ENCODE results near the gene HIGD2A. TPM values are rescaled to one million over a fixed set of nuclear protein-coding genes. Genes with fewer than 3 reads are reported as not detected.

Gene HIGD2A
- total and polyA plus RNA-seq, 2 of the 13 experiments (the other 11 are each of a cell fraction or from before 2014, with no cell fraction given), result 89.2 to 146 TPM

DNA sequence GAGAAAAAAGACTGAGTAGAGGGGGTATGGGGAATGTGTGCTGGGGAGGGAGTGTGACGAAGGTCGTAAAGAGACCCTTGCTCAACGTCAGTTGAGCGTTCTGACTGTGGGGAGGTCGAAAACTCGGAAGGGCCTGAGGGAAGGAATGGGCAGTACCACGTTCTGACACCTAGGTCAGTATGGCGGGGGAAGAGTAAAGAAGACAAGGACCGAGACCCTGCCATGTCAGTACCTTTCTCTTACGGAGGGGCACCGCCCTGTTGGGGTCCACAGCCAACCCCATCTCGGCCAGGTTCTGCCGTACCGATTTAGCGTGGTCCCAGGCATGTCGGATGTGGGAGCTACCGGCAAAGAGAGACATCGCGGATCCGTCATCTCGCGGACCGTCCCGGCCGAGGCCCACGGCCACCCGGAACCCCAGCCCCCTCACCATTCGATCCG is 528 bp upstream of the HIGD2A start (continued):
- TF ChIP-seq, protein P1, sequence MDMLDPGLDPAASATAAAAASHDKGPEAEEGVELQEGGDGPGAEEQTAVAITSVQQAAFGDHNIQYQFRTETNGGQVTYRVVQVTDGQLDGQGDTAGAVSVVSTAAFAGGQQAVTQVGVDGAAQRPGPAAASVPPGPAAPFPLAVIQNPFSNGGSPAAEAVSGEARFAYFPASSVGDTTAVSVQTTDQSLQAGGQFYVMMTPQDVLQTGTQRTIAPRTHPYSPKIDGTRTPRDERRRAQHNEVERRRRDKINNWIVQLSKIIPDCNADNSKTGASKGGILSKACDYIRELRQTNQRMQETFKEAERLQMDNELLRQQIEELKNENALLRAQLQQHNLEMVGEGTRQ (IDR thresholded peaks at IDR 0.05; ENCODE audit: low read depth, low read length), result no peak
- TF ChIP-seq, protein P1 (CRISPR knock-in tag; IDR thresholded peaks at IDR 0.05; ENCODE audit: borderline replicate concordance), result no peak
- TF ChIP-seq, protein P2, sequence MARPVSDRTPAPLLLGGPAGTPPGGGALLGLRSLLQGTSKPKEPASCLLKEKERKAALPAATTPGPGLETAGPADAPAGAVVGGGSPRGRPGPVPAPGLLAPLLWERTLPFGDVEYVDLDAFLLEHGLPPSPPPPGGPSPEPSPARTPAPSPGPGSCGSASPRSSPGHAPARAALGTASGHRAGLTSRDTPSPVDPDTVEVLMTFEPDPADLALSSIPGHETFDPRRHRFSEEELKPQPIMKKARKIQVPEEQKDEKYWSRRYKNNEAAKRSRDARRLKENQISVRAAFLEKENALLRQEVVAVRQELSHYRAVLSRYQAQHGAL (CRISPR knock-in tag; IDR thresholded peaks at IDR 0.05; ENCODE audit: not compliant biosample characterization), result no peak
- TF ChIP-seq ZNF883 (CRISPR knock-in tag; IDR thresholded peaks at IDR 0.05; ENCODE audit: not compliant biosample characterization) (no peak), FIP1L1 (IDR thresholded peaks at IDR 0.05; ENCODE audit: borderline replicate concordance, insufficient read depth, low read depth, low read length) (no peak), AGO2 (optimal IDR thresholded peaks at IDR 0.05; ENCODE audit: low read depth, low read length) (peak; percentile 61), ZFP62 (CRISPR knock-in tag; IDR thresholded peaks at IDR 0.05) (no peak), PCBP2 (optimal IDR thresholded peaks at IDR 0.05; ENCODE audit: low read depth, low read length, poor library complexity, severe bottlenecking) (no peak), ZC3H4 (CRISPR knock-in tag; IDR thresholded peaks at IDR 0.05; ENCODE audit: borderline replicate concordance) (0 out of 2 replicates have a peak, but pooled peaks have one; percentile 19), SOX5 (CRISPR knock-in tag; IDR thresholded peaks at IDR 0.05; ENCODE audit: borderline replicate concordance) (no peak), ZNF616 (CRISPR knock-in tag; IDR thresholded peaks at IDR 0.05; ENCODE audit: low read depth) (no peak), MYC (CRISPR knock-in tag; IDR thresholded peaks at IDR 0.05; ENCODE audit: borderline replicate concordance) (no peak), ATRX (CRISPR knock-in tag; IDR thresholded peaks at IDR 0.05; ENCODE audit: borderline replicate concordance) (no peak), CHD2 (IDR thresholded peaks at IDR 0.05; ENCODE audit: low read depth, low read length) (no peak), MAZ (IDR thresholded peaks at IDR 0.05; ENCODE audit: borderline replicate concordance, low read depth, low read length) (no peak), MAZ (CRISPR knock-in tag; IDR thresholded peaks at IDR 0.05; ENCODE audit: low read depth) (no peak), ZNF839 (CRISPR knock-in tag; IDR thresholded peaks at IDR 0.05; ENCODE audit: borderline replicate concordance) (no peak), IRX3 (CRISPR knock-in tag; IDR thresholded peaks at IDR 0.05; ENCODE audit: borderline replicate concordance, low read depth) (0 out of 2 replicates have a peak, but pooled peaks have one; percentile 17), HMG20A (CRISPR knock-in tag; IDR thresholded peaks at IDR 0.05; ENCODE audit: borderline replicate concordance) (no peak), ZNF10 (CRISPR knock-in tag; IDR thresholded peaks at IDR 0.05; ENCODE audit: borderline replicate concordance, low read depth) (no peak), CBX5 (CRISPR knock-in tag; IDR thresholded peaks at IDR 0.05; ENCODE audit: borderline replicate concordance) (no peak)
- TF ChIP-seq, protein P3, sequence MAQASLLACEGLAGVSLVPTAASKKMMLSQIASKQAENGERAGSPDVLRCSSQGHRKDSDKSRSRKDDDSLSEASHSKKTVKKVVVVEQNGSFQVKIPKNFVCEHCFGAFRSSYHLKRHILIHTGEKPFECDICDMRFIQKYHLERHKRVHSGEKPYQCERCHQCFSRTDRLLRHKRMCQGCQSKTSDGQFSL (CRISPR knock-in tag; IDR thresholded peaks at IDR 0.05), result no peak
- TF ChIP-seq, protein P4, sequence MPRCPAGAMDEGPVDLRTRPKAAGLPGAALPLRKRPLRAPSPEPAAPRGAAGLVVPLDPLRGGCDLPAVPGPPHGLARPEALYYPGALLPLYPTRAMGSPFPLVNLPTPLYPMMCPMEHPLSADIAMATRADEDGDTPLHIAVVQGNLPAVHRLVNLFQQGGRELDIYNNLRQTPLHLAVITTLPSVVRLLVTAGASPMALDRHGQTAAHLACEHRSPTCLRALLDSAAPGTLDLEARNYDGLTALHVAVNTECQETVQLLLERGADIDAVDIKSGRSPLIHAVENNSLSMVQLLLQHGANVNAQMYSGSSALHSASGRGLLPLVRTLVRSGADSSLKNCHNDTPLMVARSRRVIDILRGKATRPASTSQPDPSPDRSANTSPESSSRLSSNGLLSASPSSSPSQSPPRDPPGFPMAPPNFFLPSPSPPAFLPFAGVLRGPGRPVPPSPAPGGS (CRISPR knock-in tag; IDR thresholded peaks at IDR 0.05), result no peak
- TF ChIP-seq, protein P5, sequence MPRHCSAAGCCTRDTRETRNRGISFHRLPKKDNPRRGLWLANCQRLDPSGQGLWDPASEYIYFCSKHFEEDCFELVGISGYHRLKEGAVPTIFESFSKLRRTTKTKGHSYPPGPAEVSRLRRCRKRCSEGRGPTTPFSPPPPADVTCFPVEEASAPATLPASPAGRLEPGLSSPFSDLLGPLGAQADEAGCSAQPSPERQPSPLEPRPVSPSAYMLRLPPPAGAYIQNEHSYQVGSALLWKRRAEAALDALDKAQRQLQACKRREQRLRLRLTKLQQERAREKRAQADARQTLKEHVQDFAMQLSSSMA (CRISPR knock-in tag; IDR thresholded peaks at IDR 0.05), result no peak

All from HepG2 (cell line).